Lower lobe of right lung (tissue), 2 donors: ENCODE measurements around the gene PTPN6. TPM values are rescaled to one million over a fixed set of nuclear protein-coding genes. Genes with fewer than 3 reads are reported as not detected.

Source experiments
- ATAC-seq, 2 donors: fragments of 200-7000 bp; cut with Tn5 transposase; one replicate each; pipeline ENCODE4 v1.9.1; 2020 to 2022; ENCODE audit warnings: mild to moderate bottlenecking in 2 of 2, moderate library complexity in 2 of 2
- DNase-seq: peaks from one replicate; pipeline ENCODE4 v3.0.0-alpha.2; 2020
- H3K27ac ChIP-seq: fragments of 200-600 bp; one replicate; pipeline ENCODE4 v1.8.0; 2022
- H3K27me3 ChIP-seq: fragments of 200-600 bp; one replicate; pipeline ENCODE4 v1.8.0; 2022; ENCODE audit warnings: low read depth
- H3K36me3 ChIP-seq: fragments of 200-600 bp; one replicate; pipeline ENCODE4 v1.8.0; 2022; ENCODE audit warnings: mild to moderate bottlenecking
- H3K4me1 ChIP-seq: fragments of 200-600 bp; one replicate; pipeline ENCODE4 v1.8.0; 2022
- H3K4me3 ChIP-seq: fragments of 200-600 bp; one replicate; pipeline ENCODE4 v1.8.0; 2022; ENCODE audit warnings: mild to moderate bottlenecking
- H3K9me3 ChIP-seq: fragments of 200-600 bp; one replicate; pipeline ENCODE4 v1.8.0; 2022
- CTCF ChIP-seq: fragments of 200-600 bp; IDR thresholded peaks from one replicate; pipeline ENCODE4 v1.8.0; 2022; ENCODE audit warnings: antibody characterized with exemption, mild to moderate bottlenecking
- intact Hi-C: fragments of 100-400 bp; cut with DNase I; formaldehyde crosslinking; loops from one replicate; pipeline ENCODE4 v1.11.0; 2022
- total RNA-seq: library from RNA; stranded (reverse); fragmentation: NEBNext Ultra II Directional; extraction: Animal tissue kit (Norgen Biotek cat#: 25700); gene quantifications from one replicate; pipeline ENCODE4 v1.2.1, GENCODE V29; 2021
- donor health status: DM: no; HTN: yes; CAD: no; lungs with severe emphysema.

Gene PTPN6
- total RNA-seq, 1 donor from 2014 or later, result 209 TPM

DNA sequence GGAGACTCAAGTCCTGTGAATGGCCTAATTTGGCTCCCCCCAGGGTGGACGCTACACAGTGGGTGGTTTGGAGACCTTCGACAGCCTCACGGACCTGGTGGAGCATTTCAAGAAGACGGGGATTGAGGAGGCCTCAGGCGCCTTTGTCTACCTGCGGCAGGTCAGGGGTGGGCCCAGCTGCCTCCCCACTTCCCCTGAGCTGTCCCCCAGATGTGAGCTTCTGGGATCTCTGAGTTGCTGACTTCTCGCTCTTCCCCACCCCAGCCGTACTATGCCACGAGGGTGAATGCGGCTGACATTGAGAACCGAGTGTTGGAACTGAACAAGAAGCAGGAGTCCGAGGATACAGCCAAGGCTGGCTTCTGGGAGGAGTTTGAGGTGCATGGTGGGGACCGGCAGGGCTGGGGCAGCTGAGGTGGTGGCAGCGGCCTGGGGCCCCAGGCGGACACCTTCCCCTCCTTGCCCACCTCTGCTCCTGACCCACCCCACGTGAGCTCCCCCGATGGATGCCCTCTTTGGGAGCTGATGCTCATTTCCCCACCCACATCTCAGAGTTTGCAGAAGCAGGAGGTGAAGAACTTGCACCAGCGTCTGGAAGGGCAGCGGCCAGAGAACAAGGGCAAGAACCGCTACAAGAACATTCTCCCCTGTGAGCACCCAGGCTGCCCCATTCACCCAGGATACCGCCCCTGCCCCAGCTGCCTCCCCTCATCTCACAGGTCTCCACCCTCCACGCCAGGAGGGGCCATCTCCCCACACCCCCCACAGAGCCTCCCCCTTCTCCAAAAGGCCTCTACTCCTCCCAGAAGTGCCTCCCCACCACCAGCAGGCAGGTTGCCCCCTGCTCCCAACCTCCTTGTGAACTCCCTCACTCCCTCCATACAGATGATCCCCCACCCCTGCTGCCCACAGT is 4.2 kb downstream of the PTPN6 start:
- Histone ChIP-seq H3K27ac (peak overlapping the region; percentile 79), H3K27me3 (no peaks in the 10 kb centered on the region), H3K9me3 (no peaks in the 10 kb centered on the region), H3K4me1 (peaks cover 75% of the 10 kb centered on the region), H3K4me3 (no peak overlapping the region), H3K36me3 (peaks cover 40% of the 10 kb centered on the region)
- ATAC-seq, result no peak
- intact Hi-C loops, result no loop called here
- peak; percentile 33 for DNase-seq
- no peak for TF ChIP-seq CTCF

- no peak for TF ChIP-seq CTCF
- Histone ChIP-seq H3K36me3 (peaks cover 47% of the 10 kb centered on the region), H3K27me3 (no peaks in the 10 kb centered on the region), H3K27ac (peak overlapping the region; percentile 49), H3K9me3 (no peaks in the 10 kb centered on the region), H3K4me1 (peaks cover 76% of the 10 kb centered on the region), H3K4me3 (no peak overlapping the region)
- peak; percentile 26 for DNase-seq
- ATAC-seq, result no peak
- intact Hi-C loops, result no loop called here
Observed at GRCh38 chr12:6956021-6956727, 5.0 kb downstream of the PTPN6 start.

DNA sequence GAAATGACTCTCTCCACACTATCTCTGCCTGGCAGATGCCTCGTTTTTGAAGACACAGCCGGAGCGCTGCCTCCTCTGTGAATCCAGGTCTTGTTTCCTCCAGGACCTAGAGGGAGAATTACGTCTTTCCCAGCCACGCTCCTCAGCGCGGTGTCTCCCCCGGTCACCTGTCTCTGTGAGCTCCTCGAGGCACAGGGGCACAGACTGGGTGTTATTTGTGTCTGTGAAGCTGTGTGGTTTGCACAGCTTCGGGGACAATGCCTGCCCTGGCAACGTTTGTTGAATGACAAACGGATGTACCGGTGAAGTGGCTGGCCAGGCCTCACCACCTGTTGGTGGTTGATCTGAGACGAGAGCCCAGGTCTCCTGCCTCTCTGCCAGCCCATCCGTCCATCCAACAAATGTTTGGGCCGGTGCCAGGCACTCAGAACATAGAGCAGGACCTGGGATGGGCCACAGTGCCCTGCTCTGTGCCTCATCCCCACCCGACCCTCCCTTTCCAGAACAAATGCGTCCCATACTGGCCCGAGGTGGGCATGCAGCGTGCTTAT is 6.1 kb downstream of the PTPN6 start:
- no peaks in the 10 kb centered on the region for H3K27me3 ChIP-seq
- peak overlapping the region; percentile 90 for H3K27ac ChIP-seq
- intact Hi-C loops, result no loop called here
- DNase-seq (peak; percentile 41), ATAC-seq (no peak)
- no peak for TF ChIP-seq CTCF
- H3K4me3 ChIP-seq, result no peak overlapping the region
- peaks cover 47% of the 10 kb centered on the region for H3K36me3 ChIP-seq
- peaks cover 87% of the 10 kb centered on the region for H3K4me1 ChIP-seq
- no peaks in the 10 kb centered on the region for H3K9me3 ChIP-seq

GRCh38 chr12:6957741-6958608 is 6.8 kb downstream of the PTPN6 start:
- Histone ChIP-seq H3K27me3 (no peaks in the 10 kb centered on the region), H3K4me3 (peak overlapping the region; percentile 33), H3K9me3 (no peaks in the 10 kb centered on the region), H3K36me3 (peaks cover 47% of the 10 kb centered on the region), H3K4me1 (peaks cover 94% of the 10 kb centered on the region), H3K27ac (peak overlapping the region; percentile 90)
- ATAC-seq (no peak), DNase-seq (peak; percentile 39)
- intact Hi-C loops, result no loop called here
- no peak for TF ChIP-seq CTCF

- H3K9me3 ChIP-seq, result no peaks in the 10 kb centered on the region
- H3K27ac ChIP-seq, result peak overlapping the region; percentile 90
- no peaks in the 10 kb centered on the region for H3K27me3 ChIP-seq
- intact Hi-C loops, result no loop called here
- no peak for TF ChIP-seq CTCF
- H3K4me1 ChIP-seq, result peaks cover 93% of the 10 kb centered on the region
- DNase-seq (no peak), ATAC-seq (no peak)
- peak overlapping the region; percentile 33 for H3K4me3 ChIP-seq
- H3K36me3 ChIP-seq, result peaks cover 43% of the 10 kb centered on the region
Observed at GRCh38 chr12:6958609-6959057, 7.5 kb downstream of the PTPN6 start.
